Effector memory CD4-positive, alpha-beta T cell (primary cell): ENCODE measurements around the gene SNX32.
A peak's percentile ranks its signal among the peaks of the same experiment; 100 is the strongest.

Source experiments
- DNase-seq, 3 donors: peaks; one replicate each; pipeline ENCODE4 v3.0.0-alpha.2; 2020
- H3K27ac ChIP-seq: 2 replicates; pipeline ENCODE4 v1.7.0; 2013; ENCODE audit warnings: mild to moderate bottlenecking, low read length, moderate library complexity; ENCODE audit not compliant: insufficient read depth, poor library complexity, severe bottlenecking
- H3K27me3 ChIP-seq: replicated peaks from 2 replicates; pipeline ENCODE4 v1.7.0; 2013; ENCODE audit warnings: mild to moderate bottlenecking, low read length; ENCODE audit not compliant: insufficient read depth, control insufficient read depth, poor library complexity, severe bottlenecking
- H3K36me3 ChIP-seq: 2 replicates; pipeline ENCODE4 v1.7.0; 2013; ENCODE audit warnings: mild to moderate bottlenecking, low read length, moderate library complexity; ENCODE audit not compliant: control insufficient read depth, insufficient read depth
- H3K4me1 ChIP-seq: 2 replicates; pipeline ENCODE4 v1.7.0; 2013; ENCODE audit warnings: low read length, mild to moderate bottlenecking; ENCODE audit not compliant: control insufficient read depth, insufficient read depth, poor library complexity, severe bottlenecking
- H3K4me3 ChIP-seq: 2 replicates; pipeline ENCODE4 v1.7.0; 2013; ENCODE audit warnings: low read length, low read depth, mild to moderate bottlenecking; ENCODE audit not compliant: insufficient read depth, poor library complexity, severe bottlenecking
- H3K9me3 ChIP-seq: 2 replicates; pipeline ENCODE4 v1.7.0; 2013; ENCODE audit warnings: mild to moderate bottlenecking, low read length, moderate library complexity; ENCODE audit not compliant: control insufficient read depth

Gene SNX32

DNA sequence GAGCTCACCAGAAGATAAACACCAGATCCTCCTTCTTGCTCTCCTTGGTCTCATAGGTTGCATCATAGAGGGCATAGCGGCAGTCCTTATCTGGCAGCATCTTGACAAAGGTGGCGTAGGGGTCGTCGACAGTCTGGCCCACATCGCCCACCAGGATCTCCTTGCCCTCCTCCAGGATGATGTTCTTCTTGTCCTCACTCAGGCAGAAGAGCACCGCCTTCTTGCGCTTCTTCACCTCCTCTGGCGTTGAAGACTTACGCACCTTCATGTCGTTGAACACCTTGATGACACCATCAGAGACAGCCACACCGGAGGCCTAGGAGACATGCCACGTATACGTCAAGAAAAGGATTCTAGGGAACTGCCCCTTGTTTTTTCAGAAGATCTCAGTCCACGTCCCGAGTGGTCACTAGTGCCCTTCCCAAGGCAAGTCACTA, 22.2 kb downstream of the SNX32 start:
- H3K27me3 ChIP-seq = no peaks in the 10 kb centered on the region
- H3K4me3 ChIP-seq = peak overlapping the region; percentile 96
- H3K4me1 ChIP-seq = peaks cover 37% of the 10 kb centered on the region
- DNase-seq = no peak
- no peaks in the 10 kb centered on the region for H3K9me3 ChIP-seq
- no peak overlapping the region for H3K27ac ChIP-seq
- H3K36me3 ChIP-seq = peaks cover 52% of the 10 kb centered on the region

- Histone ChIP-seq H3K9me3 (no peaks in the 10 kb centered on the region), H3K27me3 (no peaks in the 10 kb centered on the region), H3K4me1 (peaks cover 46% of the 10 kb centered on the region), H3K27ac (peak overlapping the region; percentile 71), H3K36me3 (peaks cover 43% of the 10 kb centered on the region), H3K4me3 (peak overlapping the region; percentile 96)
- DNase-seq = peak; percentile 73 to 83 (median 75)
These were observed 23.1 kb downstream of the SNX32 start for GRCh38 chr11:65856689-65857499.

DNA sequence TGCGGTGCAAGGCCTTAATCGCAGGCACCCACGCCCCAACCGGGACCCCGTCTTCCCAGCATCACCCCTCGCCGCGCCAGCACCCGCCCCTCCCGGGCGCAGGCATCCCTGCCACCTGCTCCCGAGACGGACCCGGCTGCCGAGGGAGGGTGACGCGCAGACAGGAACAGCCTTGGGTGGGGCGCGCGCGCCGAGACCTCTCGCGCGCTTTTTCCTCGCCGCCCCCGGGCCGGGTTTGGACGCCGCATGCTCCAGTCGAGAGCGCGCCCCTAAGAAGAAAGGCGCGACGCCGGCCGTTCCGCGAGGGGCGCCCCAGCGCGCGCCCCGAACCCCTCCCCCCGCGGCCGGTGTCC, 23.7 kb downstream of the SNX32 start:
- Histone ChIP-seq H3K27ac (peak overlapping the region; percentile 71), H3K36me3 (peaks cover 42% of the 10 kb centered on the region), H3K4me3 (peak overlapping the region; percentile 96), H3K4me1 (peaks cover 46% of the 10 kb centered on the region), H3K9me3 (no peaks in the 10 kb centered on the region), H3K27me3 (no peaks in the 10 kb centered on the region)
- peak; percentile 29 to 48 (median 47) for DNase-seq

DNA sequence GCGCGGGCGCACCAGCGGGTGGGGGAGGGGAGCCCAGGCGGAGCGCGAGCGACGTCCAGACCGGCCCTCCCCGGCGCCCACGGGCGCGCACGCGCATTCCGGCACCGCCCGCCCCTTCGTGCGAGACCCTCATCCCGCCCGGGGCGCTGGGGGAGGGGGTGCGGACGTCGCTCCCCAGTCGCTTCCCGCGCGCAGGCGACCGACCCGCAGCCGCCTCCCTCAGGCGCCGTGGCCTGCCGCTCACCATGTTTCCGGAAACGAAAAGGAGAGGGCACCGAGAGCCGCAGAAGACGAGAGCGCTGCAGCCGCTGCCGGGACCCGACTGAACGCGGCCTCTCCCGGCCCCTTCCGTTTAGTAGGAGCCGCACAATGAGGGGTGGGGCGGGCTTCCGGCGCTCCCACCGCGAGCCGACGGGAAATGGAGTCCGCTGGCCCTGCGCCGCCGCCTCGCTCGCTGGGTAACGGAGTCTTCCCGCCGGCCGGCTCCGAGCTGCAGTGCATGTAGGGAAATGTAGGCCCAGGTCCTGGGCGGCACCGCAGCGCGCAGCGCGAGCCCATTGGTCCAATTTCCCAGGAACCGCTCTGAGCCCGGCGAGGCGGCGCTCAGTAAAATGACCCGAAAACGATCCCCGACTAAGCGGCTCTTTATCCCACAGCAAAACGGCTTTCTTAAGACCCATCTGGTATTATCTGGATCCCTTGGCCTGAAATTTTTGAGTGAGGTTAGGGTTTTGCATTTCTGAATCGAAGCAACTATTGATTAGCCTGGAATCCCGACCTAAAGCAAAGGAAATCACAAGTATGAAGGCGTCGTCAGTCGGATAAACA, 24.3 kb downstream of the SNX32 start, which contains the start of gene CFL1:
TSS of gene CFL1 (minus strand) at position 328 of the 828 bp plus-strand sequence. CDS start at position 247, 81 bp downstream.
- DNase-seq = peak; percentile 94 to 97 (median 95)
- Histone ChIP-seq H3K9me3 (no peaks in the 10 kb centered on the region), H3K36me3 (peaks cover 42% of the 10 kb centered on the region), H3K4me3 (peak within 1 kb of the TSS; percentile 96), H3K27me3 (no peaks in the 10 kb centered on the region), H3K4me1 (peaks cover 46% of the 10 kb centered on the region), H3K27ac (peak within 1 kb of the TSS; percentile 86)

GRCh38 chr11:65858681-65859087, 24.9 kb downstream of the SNX32 start:
- no peaks in the 10 kb centered on the region for H3K9me3 ChIP-seq
- H3K36me3 ChIP-seq = peaks cover 42% of the 10 kb centered on the region
- DNase-seq = no peak
- H3K27ac ChIP-seq = peak overlapping the region; percentile 86
- peaks cover 44% of the 10 kb centered on the region for H3K4me1 ChIP-seq
- H3K4me3 ChIP-seq = peak overlapping the region; percentile 96
- no peaks in the 10 kb centered on the region for H3K27me3 ChIP-seq

DNA sequence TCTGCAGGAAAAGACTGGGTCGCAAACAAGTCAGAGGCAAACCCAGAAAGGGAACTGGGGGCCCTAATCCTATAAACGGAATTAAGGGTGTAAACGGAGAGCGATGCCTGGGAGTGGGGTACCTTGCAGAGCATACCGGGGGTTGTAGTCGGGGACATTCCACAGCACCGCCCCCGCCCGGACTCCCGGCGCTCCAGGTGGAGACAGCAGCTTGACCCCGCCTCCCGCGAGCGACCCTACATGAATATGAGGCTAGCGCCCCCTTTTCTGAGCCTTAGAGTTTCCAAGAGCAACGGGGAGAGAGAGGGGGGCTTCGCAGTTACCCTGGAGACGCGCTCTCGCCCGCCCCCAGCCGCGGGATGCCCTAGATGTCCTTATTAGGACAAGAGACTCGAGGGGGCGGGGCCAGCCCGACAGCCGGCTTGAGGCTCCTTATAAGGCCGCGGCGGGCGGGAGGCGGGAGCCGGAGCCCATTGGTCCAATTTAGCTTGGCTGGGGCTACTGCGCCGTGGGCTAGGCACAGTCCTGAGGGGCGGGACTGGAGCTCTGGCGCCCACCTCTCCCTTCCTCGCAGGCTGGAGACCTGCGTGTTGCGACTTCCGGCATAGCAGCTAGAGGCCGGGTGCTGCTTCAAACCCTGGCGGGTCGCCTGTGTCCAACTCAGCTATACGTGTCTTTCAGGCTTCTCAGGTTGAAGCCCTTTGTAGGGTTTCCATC, 25.5 kb downstream of the SNX32 start:
- Histone ChIP-seq H3K36me3 (peaks cover 42% of the 10 kb centered on the region), H3K4me1 (peaks cover 42% of the 10 kb centered on the region), H3K27ac (peak overlapping the region; percentile 86), H3K27me3 (no peaks in the 10 kb centered on the region), H3K4me3 (peak overlapping the region; percentile 96), H3K9me3 (no peaks in the 10 kb centered on the region)
- peak; percentile 94 to 96 (median 94) for DNase-seq

DNA sequence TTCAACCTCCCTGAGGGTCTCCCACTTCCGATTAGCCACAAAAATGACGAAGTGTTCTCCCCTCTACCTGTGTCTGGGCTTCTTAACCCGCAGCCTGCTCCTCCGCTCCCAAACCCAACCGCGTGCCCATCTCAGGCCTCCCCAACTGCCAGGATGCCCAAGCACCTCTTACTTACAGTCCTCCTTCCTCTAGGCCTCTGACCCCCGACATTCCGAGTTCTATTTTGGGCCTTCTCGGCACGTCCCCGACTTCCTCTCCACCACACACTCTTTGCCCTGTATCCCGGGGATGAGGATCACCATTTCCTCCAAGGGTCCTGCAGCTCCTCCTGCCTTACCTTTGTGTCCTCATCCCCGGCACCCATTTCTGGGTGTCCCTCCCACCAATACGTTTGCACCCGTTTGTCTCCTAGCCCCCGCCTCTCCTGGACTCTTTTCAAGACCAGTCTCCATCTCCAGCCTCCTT, 26.1 kb downstream of the SNX32 start:
- Histone ChIP-seq H3K9me3 (no peaks in the 10 kb centered on the region), H3K27ac (peak overlapping the region; percentile 86), H3K36me3 (peaks cover 42% of the 10 kb centered on the region), H3K27me3 (no peaks in the 10 kb centered on the region), H3K4me1 (peaks cover 42% of the 10 kb centered on the region), H3K4me3 (peak overlapping the region; percentile 96)
- no peak for DNase-seq

DNA sequence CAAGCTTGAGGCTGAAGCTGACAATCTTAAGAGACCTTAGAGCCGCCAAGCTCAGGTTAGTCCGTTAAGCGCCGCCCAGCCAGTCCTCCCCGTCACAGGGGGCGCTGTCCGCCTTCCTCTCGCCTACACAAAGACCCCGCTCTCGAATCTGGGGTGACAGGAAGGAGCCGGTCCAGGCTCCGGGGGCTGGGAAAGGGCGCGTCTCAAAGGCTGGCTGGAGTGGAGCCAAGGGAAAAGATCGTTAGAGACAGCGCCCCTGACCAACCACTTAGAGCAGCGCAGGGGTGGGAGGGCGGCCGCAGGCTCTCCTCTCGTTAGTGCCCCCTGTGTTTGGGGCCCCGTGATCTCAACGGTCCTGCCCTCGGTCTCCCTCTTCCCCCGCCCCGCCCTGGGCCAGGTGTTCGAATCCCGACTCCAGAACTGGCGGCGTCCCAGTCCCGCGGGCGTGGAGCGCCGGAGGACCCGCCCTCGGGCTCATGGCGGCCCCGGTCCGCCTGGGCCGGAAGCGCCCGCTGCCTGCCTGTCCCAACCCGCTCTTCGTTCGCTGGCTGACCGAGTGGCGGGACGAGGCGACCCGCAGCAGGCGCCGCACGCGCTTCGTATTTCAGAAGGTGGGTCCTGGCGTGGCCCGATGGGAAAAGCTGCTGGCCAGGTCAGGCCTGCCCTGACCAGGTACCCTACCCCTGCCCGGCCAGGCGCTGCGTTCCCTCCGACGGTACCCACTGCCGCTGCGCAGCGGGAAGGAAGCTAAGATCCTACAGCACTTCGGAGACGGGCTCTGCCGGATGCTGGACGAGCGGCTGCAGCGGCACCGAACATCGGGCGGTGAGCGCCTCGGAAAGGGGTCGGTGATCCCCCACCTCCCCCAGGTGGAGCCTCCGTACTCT, 26.8 kb downstream of the SNX32 start, which contains the start of gene MUS81:
TSS of gene MUS81 (plus strand) at position 156 of the 887 bp plus-strand sequence. CDS start at position 477, 321 bp downstream.
- peak; percentile 86 to 92 (median 91) for DNase-seq
- no peaks in the 10 kb centered on the region for H3K27me3 ChIP-seq
- H3K27ac ChIP-seq = peak within 1 kb of the TSS; percentile 86
- no peaks in the 10 kb centered on the region for H3K9me3 ChIP-seq
- H3K4me3 ChIP-seq = peak within 1 kb of the TSS; percentile 96
- peaks cover 42% of the 10 kb centered on the region for H3K36me3 ChIP-seq
- peaks cover 40% of the 10 kb centered on the region for H3K4me1 ChIP-seq

DNA sequence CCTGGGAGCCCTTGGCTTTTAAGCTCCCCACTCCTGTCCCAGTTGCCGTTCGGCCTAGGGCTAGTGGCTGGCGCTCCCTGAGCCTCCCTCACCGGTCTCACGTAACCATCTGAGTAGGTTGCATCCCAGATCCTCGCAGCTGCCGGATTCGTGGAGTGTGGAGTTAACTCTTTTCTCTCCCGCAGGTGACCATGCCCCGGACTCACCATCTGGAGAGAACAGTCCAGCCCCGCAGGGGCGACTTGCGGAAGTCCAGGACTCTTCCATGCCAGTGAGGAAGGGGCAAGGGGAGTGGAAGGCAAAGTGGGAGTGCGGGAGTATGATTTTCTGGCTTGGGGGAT, 27.4 kb downstream of the SNX32 start:
- peak overlapping the region; percentile 96 for H3K4me3 ChIP-seq

More for the DNA sequence above, 27.4 kb downstream of the SNX32 start:
- Histone ChIP-seq H3K4me1 (peaks cover 33% of the 10 kb centered on the region), H3K9me3 (no peaks in the 10 kb centered on the region), H3K27me3 (no peaks in the 10 kb centered on the region), H3K36me3 (peaks cover 42% of the 10 kb centered on the region), H3K27ac (peak overlapping the region; percentile 86)
- DNase-seq = no peak
